Left lobe of liver (tissue), 2 donors: Measurements from ENCODE around the gene CACNB2. TPM values are rescaled to one million over a fixed set of nuclear protein-coding genes. Genes with fewer than 3 reads are reported as not detected.
"Not testable (repeated sequence)": the region's sequence is repeated elsewhere in the genome, so short reads cannot be mapped to it uniquely, and the experiment has no call there.

Source experiments
- ATAC-seq: fragments of 200-7000 bp; cut with Tn5 transposase; one replicate; pipeline ENCODE4 v1.9.1; 2020; ENCODE audit warnings: mild to moderate bottlenecking, moderate library complexity
- DNase-seq: peaks from one replicate; pipeline ENCODE4 v3.0.0-alpha.2; 2020; ENCODE audit warnings: low spot score
- total RNA-seq: library from RNA; stranded (reverse); gene quantifications from one replicate; pipeline ENCODE4 v1.2.1, GENCODE V29; 2021
- donor health status: DM: no; HTN: no; CAD: no; lungs with moderate emphysema.
- donor health status: DM: no; HTN: yes; CAD: no.

Gene CACNB2
- total RNA-seq, 1 donor from 2014 or later, result 1.6 TPM

- no peak for DNase-seq
- ATAC-seq, result no peak
These were observed 56.8 kb downstream of the CACNB2 start for GRCh38 chr10:18196806-18197550.

- no peak for DNase-seq
- no peak for ATAC-seq
These were observed 57.5 kb downstream of the CACNB2 start for GRCh38 chr10:18197706-18198105.

- DNase-seq, result no peak
- ATAC-seq, result no peak
These were observed 61.7 kb downstream of the CACNB2 start for GRCh38 chr10:18201877-18202276.

GRCh38 chr10:18202680-18203460, 62.6 kb downstream of the CACNB2 start:
- ATAC-seq, result no peak

GRCh38 chr10:18203471-18203870, 63.2 kb downstream of the CACNB2 start:
- DNase-seq (no peak), ATAC-seq (no peak)

More at GRCh38 chr10:18202680-18203460, 62.6 kb downstream of the CACNB2 start:
- no peak for DNase-seq

- DNase-seq (no peak), ATAC-seq (no peak)
These were observed 64.0 kb downstream of the CACNB2 start for GRCh38 chr10:18204039-18204835.

GRCh38 chr10:18205098-18205834, 65.0 kb downstream of the CACNB2 start:
- DNase-seq (no peak), ATAC-seq (no peak)

GRCh38 chr10:18208186-18208585, 68.0 kb downstream of the CACNB2 start:
- ATAC-seq, result not testable (repeated sequence)

GRCh38 chr10:18209241-18209640, 69.0 kb downstream of the CACNB2 start:
- ATAC-seq, result no peak

More at GRCh38 chr10:18208186-18208585, 68.0 kb downstream of the CACNB2 start:
- not testable (repeated sequence) for DNase-seq

GRCh38 chr10:18210711-18211110, 70.5 kb downstream of the CACNB2 start:
- no peak for ATAC-seq

More at GRCh38 chr10:18209241-18209640, 69.0 kb downstream of the CACNB2 start:
- DNase-seq, result no peak

GRCh38 chr10:18211862-18212261, 71.6 kb downstream of the CACNB2 start:
- ATAC-seq, result no peak

More at GRCh38 chr10:18210711-18211110, 70.5 kb downstream of the CACNB2 start:
- DNase-seq, result no peak

GRCh38 chr10:18213271-18213670, 73.0 kb downstream of the CACNB2 start:
- DNase-seq, result no peak
- no peak for ATAC-seq

More at GRCh38 chr10:18211862-18212261, 71.6 kb downstream of the CACNB2 start:
- DNase-seq, result no peak

- DNase-seq (no peak), ATAC-seq (peak; percentile 96)
These were observed 74.7 kb downstream of the CACNB2 start for GRCh38 chr10:18214691-18215563.

GRCh38 chr10:18216482-18216881, 76.3 kb downstream of the CACNB2 start:
- peak; percentile 55 for ATAC-seq
- DNase-seq, result no peak

- ATAC-seq (peak; percentile 18), DNase-seq (no peak)
These were observed 77.4 kb downstream of the CACNB2 start for GRCh38 chr10:18217577-18217976.

GRCh38 chr10:18219146-18219545, 78.9 kb downstream of the CACNB2 start:
- DNase-seq, result no peak
- ATAC-seq, result no peak

- DNase-seq (no peak), ATAC-seq (no peak)
These were observed 80.9 kb downstream of the CACNB2 start for GRCh38 chr10:18221123-18221522.

GRCh38 chr10:18221882-18222281, 81.7 kb downstream of the CACNB2 start:
- DNase-seq (no peak), ATAC-seq (no peak)

- ATAC-seq (no peak), DNase-seq (no peak)
These were observed 82.6 kb downstream of the CACNB2 start for GRCh38 chr10:18222866-18223265.
